Adrenal gland (tissue), 12 donors: Measurements from ENCODE around the gene LSAMP. TPM values are rescaled to one million over a fixed set of nuclear protein-coding genes. Genes with fewer than 3 reads are reported as not detected.

Source experiments
- DNase-seq, 7 donors: peaks; one replicate each; pipeline ENCODE4 v3.0.0-alpha.2; 2019 to 2020
- H3K27ac ChIP-seq, 5 donors: fragments of 200-600 bp; sonication (generic) in 4 of 5; 1 replicate in 3 of 5; 2 replicates in 2 of 5; pipeline versions ENCODE4 v1.5.1 to v1.8.0; 2016 to 2020; ENCODE audit warnings: mild to moderate bottlenecking in 1 of 5
- H3K27me3 ChIP-seq: fragments of 200-600 bp; 2 replicates; pipeline ENCODE4 v1.8.0; 2021
- H3K36me3 ChIP-seq, 2 donors: fragments of 200-600 bp; replicated peaks in 1 of 2; 1 replicate in 1 of 2; 2 replicates in 1 of 2; pipeline versions ENCODE4 v1.5.1 to v1.8.0; 2018 to 2022
- H3K4me1 ChIP-seq, 2 donors: fragments of 200-600 bp; replicated peaks in 1 of 2; 1 replicate in 1 of 2; 2 replicates in 1 of 2; pipeline versions ENCODE4 v1.5.1 to v1.8.0; 2018 to 2021
- H3K4me3 ChIP-seq, 4 donors: fragments of 200-600 bp; sonication (generic) in 3 of 4; one replicate each; pipeline ENCODE4 v1.5.1; 2016 to 2018
- H3K9me3 ChIP-seq, 3 donors: fragments of 200-600 bp; sonication (generic) in 1 of 3; replicated peaks in 1 of 3; 1 replicate in 2 of 3; 2 replicates in 1 of 3; pipeline versions ENCODE4 v1.5.1 to v1.8.0; 2016 to 2021
- CTCF ChIP-seq, 6 experiments: fragments of 450-650 bp in 4 of 6; fragments of 200-600 bp in 2 of 6; sonication (generic) in 1 of 6; IDR thresholded peaks; 1 replicate in 5 of 6; 2 replicates in 1 of 6; pipeline versions ENCODE4 v1.5.1 to v1.8.0; 2016 to 2021; ENCODE audit warnings: antibody characterized with exemption in 6 of 6, mild to moderate bottlenecking in 2 of 6, moderate library complexity in 1 of 6
- POLR2A ChIP-seq, 2 donors: fragments of 450-650 bp; IDR thresholded peaks; one replicate each; pipeline ENCODE4 v1.6.1; 2017; ENCODE audit warnings: antibody characterized with exemption in 2 of 2, mild to moderate bottlenecking in 2 of 2, moderate library complexity in 1 of 2
- WGBS, 4 donors: extraction: QIAGEN DNeasy Blood & Tissue Kit in 2 of 4; methylation state at CpG; one replicate each; pipeline versions ENCODE4 v1.1.5 to v1.1.7; 2013 to 2017; 5-methylcytosine and 5-hydroxymethylcytosine counted together
- intact Hi-C, 2 donors: fragments of 100-400 bp; cut with DNase I; formaldehyde crosslinking; loops; one replicate each; pipeline versions ENCODE4 v1.14.1 to v1.15.0; 2022 to 2023
- polyA plus RNA-seq, 3 donors: library from polyadenylated mRNA; stranded (reverse); fragments of 200-250 nt in 2 of 3; fragments of 350-450 nt in 1 of 3; fragmentation: Illumina TruSeq in 1 of 3; extraction: RNeasy Lipid Tissue Mini Kit (QIAGEN cat#74804) in 1 of 3; gene quantifications; one replicate each; pipeline ENCODE4 v1.2.3, GENCODE V29; 2013 to 2014
- total RNA-seq, 9 donors: library from RNA; depleted of rRNA in 4 of 9; stranded (reverse); fragments of >200 nt in 4 of 9; fragments of 120-200 nt in 1 of 9; fragmentation: NEBNext Ultra II Directional in 1 of 9; extraction: Animal tissue kit (Norgen Biotek cat#: 25700) in 1 of 9; gene quantifications; one replicate each; pipeline versions ENCODE4 v1.1.0 to v1.2.4, GENCODE V29; 2013 to 2023
- donor health status: healthy with polysubstance abuse.
- donor health status: Bipolar disorder and iron deficiency.
- donor health status: DM: yes; HTN: yes; CAD: no.
- donor health status: DM: no; HTN: no; CAD: no.
- donor health status: DM: no; HTN: no; CAD: no.
- donor health status: DM: yes; HTN: yes; CAD: no.

The LSAMP gene
- total and polyA plus RNA-seq, 12 donors, result 5.8 to 53.5 (median 24.3) TPM

DNA sequence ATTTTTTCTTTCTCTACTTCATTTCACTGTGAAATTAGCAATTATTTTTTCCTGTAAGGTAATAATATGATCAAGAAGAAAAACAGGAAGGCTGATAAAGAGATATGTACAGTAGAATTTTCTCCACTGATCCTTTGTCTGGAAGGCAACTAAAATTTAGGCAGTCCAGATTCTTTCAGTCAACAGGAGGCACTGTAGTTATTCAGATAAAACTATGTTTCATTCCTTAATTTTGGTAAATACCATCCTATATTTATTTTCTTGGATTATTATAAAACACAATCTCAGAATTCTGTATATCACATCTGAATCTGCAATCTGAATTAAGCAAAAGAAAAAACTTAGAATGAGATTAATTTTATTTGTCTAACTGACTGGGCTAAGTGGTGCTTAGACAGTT, 343.2 kb downstream of the LSAMP start:
- TF ChIP-seq CTCF (IDR thresholded peaks at IDR 0.05) (no peak), POLR2A (IDR thresholded peaks at IDR 0.05) (no peak)
- intact Hi-C loops, result no loop called here
- H3K9me3 ChIP-seq, result no peaks in the 10 kb centered on the region

DNA sequence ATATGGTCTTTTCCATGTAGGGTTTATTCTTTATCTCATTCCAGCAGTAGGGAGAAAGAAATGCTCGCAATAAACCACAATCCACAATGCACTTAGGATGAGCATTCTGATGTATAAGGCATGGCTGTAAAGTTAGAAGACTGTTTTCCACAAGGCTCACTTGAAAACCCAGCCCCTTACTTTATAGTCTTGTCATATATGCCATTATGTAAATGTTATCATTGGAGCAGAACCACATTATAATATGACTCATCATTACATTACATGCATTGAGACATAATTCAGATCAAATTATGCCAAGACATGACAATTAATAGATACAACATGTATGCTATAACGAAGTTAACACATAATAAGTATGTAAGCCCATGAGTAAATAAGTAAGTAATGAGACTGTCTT, 348.1 kb downstream of the LSAMP start:
- Histone ChIP-seq H3K4me3 (no peak overlapping the region), H3K27ac (no peak overlapping the region), H3K9me3 (no peaks in the 10 kb centered on the region), H3K36me3 (no peaks in the 10 kb centered on the region), H3K4me1 (no peaks in the 10 kb centered on the region), H3K27me3 (no peaks in the 10 kb centered on the region)
- 87 to 91% (median 90%) methylated on average over 2 of the region's 2 CpGs for WGBS, 4 donors
- TF ChIP-seq CTCF (IDR thresholded peaks at IDR 0.05), result no peak
- no peak for TF ChIP-seq POLR2A (IDR thresholded peaks at IDR 0.05)
- intact Hi-C loops, result no loop called here
- no peak for DNase-seq

More for the DNA sequence above, 343.2 kb downstream of the LSAMP start:
- Histone ChIP-seq H3K4me1 (no peaks in the 10 kb centered on the region), H3K27ac (no peak overlapping the region), H3K4me3 (no peak overlapping the region), H3K36me3 (no peaks in the 10 kb centered on the region), H3K27me3 (no peaks in the 10 kb centered on the region)
- no peak for DNase-seq

- H3K9me3 ChIP-seq, result no peaks in the 10 kb centered on the region
- no peaks in the 10 kb centered on the region for H3K27me3 ChIP-seq
- no peak overlapping the region for H3K27ac ChIP-seq
- H3K36me3 ChIP-seq, result no peaks in the 10 kb centered on the region
- H3K4me3 ChIP-seq, result no peak overlapping the region
- no peak for DNase-seq
- no peak for TF ChIP-seq CTCF (IDR thresholded peaks at IDR 0.05)
- TF ChIP-seq POLR2A (IDR thresholded peaks at IDR 0.05), result no peak
- WGBS, 4 donors, result 90 to 96% (median 94%) methylated on average over 2 of the region's 2 CpGs
- no peaks in the 10 kb centered on the region for H3K4me1 ChIP-seq
- intact Hi-C loops, result no loop called here
Observed at GRCh38 chr3:116096631-116097030, 348.7 kb downstream of the LSAMP start.

GRCh38 chr3:116093374-116093773, 351.9 kb downstream of the LSAMP start:
- no peaks in the 10 kb centered on the region for H3K4me1 ChIP-seq
- 86 to 88% (median 87%) methylated on average over 2 of the region's 2 CpGs for WGBS, 4 donors
- no peak for TF ChIP-seq CTCF (IDR thresholded peaks at IDR 0.05)
- TF ChIP-seq POLR2A (IDR thresholded peaks at IDR 0.05), result no peak
- DNase-seq, result no peak
- no peaks in the 10 kb centered on the region for H3K27me3 ChIP-seq
- no peak overlapping the region for H3K27ac ChIP-seq
- H3K9me3 ChIP-seq, result no peaks in the 10 kb centered on the region
- no peaks in the 10 kb centered on the region for H3K36me3 ChIP-seq
- no peak overlapping the region for H3K4me3 ChIP-seq
- intact Hi-C loops, result no loop called here
